ENCODE data around the gene C9. TPM values are rescaled to one million over a fixed set of nuclear protein-coding genes. Genes with fewer than 3 reads are reported as not detected.
A peak's percentile ranks its signal among the peaks of the same experiment; 100 is the strongest.

The C9 gene
- total RNA-seq, 2 donors from 2014 or later = not detected

DNA sequence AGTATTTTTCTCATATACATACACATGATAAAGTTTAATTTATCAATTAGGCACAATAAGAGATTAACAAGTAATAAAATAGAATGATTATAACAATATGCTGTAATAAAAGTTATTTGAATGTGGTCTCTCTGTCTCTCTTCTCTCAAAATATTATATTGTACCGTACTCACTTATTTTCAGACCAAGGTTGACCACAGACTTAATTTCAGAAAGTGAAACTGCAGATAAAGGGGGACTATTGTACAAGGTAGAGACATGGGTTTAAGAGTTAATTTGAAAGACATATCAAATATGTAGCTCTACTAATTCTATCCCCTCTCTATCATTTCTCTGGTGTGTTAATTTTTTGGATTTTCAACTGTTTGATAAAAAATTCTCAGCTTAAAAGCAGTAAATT lies 20.0 kb upstream of the C9 start:
- DNase-seq (ENCODE audit: low spot score in 2 of 2) = no peak
- H3K27ac Mint-ChIP-seq = no peak overlapping the region
- no peaks in the 10 kb centered on the region for H3K9me3 Mint-ChIP-seq
- no peak for ATAC-seq
- H3K36me3 Mint-ChIP-seq = no peaks in the 10 kb centered on the region

DNA sequence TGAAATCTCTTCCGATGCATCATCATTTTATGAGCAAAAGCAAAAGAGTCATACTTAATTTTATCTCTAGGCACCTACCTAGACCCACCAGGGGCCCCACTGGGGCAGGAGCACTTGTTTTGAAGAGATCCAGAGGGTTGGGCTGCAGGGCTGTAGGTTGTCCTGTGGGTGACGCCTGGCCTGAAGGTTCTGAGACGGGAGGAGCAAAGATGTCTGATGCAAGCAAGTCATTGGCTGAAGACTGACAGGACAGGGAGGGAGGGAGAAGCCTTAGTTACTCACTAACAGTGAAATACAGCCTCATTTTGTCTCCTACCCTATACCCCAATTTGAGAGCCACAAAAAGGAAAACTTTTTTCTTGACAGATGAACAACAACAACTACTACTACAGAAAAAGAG lies 17.1 kb upstream of the C9 start:
- ATAC-seq (no peak), DNase-seq (ENCODE audit: low spot score in 2 of 2) (no peak)
- no peak overlapping the region for H3K27ac Mint-ChIP-seq
- no peaks in the 10 kb centered on the region for H3K36me3 Mint-ChIP-seq
- H3K9me3 Mint-ChIP-seq = no peaks in the 10 kb centered on the region

DNA sequence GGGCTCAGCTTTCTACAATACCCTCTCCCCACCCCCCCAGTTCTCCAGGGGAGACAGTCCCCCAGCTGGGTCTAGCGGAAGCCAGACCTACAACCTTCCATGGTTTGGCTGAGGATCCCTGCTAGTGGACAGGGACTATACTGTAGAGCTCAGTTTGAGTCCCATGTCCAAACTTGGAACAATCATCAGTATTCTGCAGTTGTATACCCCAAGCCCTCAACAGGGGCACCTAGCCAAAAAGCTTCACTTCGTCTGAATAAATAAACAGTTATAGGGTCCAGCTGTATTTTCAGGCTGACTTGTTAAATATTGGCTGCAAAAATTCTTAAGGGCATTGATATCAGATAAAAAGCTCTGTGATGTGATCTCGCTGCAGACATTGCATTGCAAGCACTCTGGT lies 15.4 kb upstream of the C9 start:
- Mint-ChIP-seq H3K27ac (no peak overlapping the region), H3K36me3 (no peaks in the 10 kb centered on the region), H3K9me3 (no peaks in the 10 kb centered on the region)
- DNase-seq (ENCODE audit: low spot score in 2 of 2) (no peak), ATAC-seq (no peak)

DNA sequence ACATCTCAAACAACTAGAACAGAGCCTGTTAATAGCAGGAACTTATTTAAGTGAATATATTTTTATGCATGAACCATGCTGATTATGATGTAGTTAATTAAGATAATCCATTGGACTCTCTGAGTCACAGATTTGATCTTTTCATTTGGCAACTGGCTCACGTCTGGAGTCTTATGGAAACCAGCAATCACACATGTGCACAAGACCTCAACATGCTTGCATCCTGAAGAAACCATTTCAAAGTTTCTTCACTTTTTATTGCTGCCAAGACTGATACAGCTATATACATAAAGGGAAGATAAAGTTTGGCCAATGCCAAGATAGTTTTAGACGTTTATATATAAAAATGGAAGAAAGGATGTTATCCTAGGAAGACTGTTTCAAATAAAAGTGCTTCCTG lies 13.3 kb upstream of the C9 start:
- no peaks in the 10 kb centered on the region for H3K9me3 Mint-ChIP-seq
- no peak for ATAC-seq

DNA sequence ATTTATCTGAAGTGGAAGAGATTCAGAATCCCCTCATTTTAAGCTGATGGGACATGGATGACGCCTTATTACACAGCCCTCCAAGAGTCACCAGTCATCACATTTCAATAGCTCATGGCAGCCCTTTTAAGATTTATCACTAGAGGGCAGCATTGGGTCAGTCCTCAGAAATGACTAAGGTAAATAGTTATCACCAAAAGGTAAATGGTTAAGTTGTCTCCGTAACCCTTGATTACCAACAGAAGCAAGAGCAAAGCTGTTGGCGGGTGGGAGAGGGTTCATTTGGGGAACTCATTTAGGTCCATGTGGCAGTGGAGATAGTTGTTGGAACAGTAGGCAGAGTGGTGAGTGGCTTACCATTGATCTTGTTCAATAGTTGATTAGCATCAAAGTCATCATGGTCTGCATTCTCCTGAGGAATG lies 12.0 kb upstream of the C9 start:
- ATAC-seq (peak; percentile 59 to 75), DNase-seq (ENCODE audit: low spot score in 2 of 2) (peak in 1 of 2 donors; percentile 62)
- Mint-ChIP-seq H3K27ac (no peak overlapping the region), H3K9me3 (no peaks in the 10 kb centered on the region), H3K36me3 (no peaks in the 10 kb centered on the region)

More for the DNA sequence above, 13.3 kb upstream of the C9 start:
- no peak for DNase-seq (ENCODE audit: low spot score in 2 of 2)
- no peak overlapping the region for H3K27ac Mint-ChIP-seq
- no peaks in the 10 kb centered on the region for H3K36me3 Mint-ChIP-seq

DNA sequence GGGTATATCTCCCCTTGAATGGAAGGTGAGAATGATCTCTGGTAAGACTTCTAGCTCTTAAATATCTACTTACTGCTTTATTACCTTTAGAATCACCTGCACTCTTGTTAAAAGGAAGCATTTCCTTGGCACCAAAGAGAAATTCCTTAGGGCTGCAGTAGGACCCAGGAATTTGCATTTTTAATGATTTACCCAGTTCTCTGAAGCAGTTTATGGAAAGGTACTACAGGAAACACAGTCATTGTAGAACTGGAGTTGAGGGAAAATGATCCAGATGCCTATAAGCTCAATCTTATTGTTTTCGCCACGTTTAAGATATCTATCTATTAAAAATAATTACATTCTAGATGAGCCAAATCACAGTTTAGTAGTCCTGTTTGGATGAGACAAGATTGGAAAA lies 9.5 kb upstream of the C9 start:
- DNase-seq (ENCODE audit: low spot score in 2 of 2) (no peak), ATAC-seq (no peak)
- Mint-ChIP-seq H3K27ac (no peak overlapping the region), H3K36me3 (no peaks in the 10 kb centered on the region), H3K9me3 (no peaks in the 10 kb centered on the region)

DNA sequence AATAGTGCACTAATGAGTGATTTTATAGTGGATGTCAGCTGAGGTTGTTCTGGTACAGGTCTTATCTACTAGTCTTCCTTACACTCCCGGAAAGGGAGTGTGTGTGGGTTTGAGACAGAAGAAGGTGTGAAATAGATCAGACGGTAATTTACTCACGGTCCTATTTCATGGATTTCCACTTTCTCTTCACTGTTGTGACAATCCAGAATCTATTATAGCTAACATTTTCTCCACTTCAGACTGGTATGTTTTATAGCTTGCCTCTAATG lies 7.0 kb upstream of the C9 start:
- H3K9me3 Mint-ChIP-seq = no peaks in the 10 kb centered on the region
- no peak overlapping the region for H3K27ac Mint-ChIP-seq
- ATAC-seq (no peak), DNase-seq (ENCODE audit: low spot score in 2 of 2) (no peak)
- H3K36me3 Mint-ChIP-seq = no peaks in the 10 kb centered on the region

DNA sequence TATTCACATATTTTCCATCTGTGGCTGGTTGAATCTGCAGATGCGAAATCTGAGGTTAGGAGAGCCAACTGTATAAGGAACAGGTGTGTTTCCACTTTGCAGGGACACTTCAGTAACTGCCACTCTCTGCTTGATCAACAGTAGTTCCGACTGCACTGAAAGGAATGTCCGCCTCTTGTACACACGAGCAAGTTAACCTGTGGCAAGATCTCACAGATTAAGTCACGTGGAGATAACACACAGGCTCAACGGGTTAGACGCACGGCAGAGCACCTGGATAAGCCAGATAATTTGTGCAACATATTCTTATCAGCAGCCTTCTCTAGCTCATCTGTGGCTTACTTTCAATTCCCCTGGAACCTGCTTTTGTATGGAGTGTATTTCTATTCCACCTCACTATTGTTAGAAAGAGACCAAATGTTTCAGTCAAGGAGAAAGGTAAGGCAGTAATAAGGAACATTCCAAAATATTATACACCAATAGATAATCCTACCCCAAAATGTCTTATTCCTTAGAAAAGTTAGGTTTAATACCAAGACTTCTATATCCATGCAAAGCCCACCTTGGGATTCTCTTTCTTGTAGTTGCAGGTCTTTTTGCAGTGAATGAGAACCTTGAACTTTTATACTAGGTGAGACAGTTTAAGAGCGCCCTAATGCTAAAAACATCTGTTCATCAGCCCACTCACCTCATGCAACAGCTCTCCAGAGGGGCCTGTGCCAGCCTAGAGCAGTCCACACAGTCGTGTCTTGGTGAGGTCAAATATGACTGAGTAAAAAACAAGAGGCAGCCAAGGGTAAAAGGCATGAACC lies 6.5 kb upstream of the C9 start:
- no peak overlapping the region for H3K27ac Mint-ChIP-seq
- H3K9me3 Mint-ChIP-seq = no peaks in the 10 kb centered on the region
- no peak for DNase-seq (ENCODE audit: low spot score in 2 of 2)
- no peak for ATAC-seq
- H3K36me3 Mint-ChIP-seq = no peaks in the 10 kb centered on the region

DNA sequence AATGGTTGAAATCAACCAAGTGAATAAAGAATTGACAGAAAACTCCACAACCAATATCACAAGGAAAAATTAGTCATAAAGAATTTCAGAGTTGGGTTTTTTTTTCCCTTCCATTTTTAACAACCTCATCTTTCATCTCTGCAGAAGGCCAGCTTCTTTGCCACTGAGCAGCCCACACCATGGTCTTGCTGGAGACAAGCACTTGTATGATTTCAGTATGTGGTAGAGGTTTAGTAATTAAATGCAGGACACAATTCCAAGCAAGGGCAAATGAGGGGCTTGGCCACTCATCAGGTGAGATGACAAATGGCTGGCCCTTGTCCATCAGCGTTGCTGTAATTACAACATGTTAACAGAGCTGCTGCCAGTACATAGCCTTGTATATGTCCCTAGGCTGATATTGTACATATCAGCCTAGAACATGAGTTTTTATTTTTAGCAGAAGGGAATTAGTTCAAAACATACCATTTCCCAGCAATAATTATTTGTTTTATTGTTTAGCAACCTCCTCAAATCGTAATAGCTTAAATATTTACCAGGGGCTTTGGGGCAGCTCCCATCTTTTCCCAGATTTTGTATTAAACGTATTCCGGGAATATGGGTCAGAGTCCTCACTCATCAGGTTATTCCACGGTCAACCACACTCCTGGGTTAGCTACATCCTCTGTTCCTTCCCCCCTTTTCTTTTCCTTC lies 5.0 kb upstream of the C9 start:
- no peak for DNase-seq (ENCODE audit: low spot score in 2 of 2)
- Mint-ChIP-seq H3K36me3 (no peaks in the 10 kb centered on the region), H3K9me3 (no peaks in the 10 kb centered on the region), H3K27ac (no peak overlapping the region)
- ATAC-seq = peak in 1 of 2 donors; percentile 16

DNA sequence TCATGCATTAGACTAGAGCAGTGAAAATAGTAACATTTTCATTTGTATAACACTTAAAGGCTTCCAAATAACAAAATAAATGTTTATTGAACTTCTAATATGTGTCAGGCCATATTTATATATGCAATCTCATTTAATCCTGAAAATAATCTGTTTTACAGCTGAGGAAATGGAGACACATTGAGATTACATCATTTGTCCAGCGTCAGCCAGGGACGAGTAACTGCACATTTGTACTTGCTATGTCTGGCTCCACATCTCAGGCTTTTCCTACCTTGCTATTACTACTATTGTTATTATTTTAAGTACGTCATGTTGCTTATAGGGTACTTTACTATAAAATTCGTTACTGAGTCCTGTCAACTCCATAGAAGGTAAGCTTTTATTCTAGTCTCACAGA lies 3.8 kb upstream of the C9 start:
- no peak for ATAC-seq
- no peaks in the 10 kb centered on the region for H3K9me3 Mint-ChIP-seq
- no peak overlapping the region for H3K27ac Mint-ChIP-seq
- no peaks in the 10 kb centered on the region for H3K36me3 Mint-ChIP-seq
- DNase-seq (ENCODE audit: low spot score in 2 of 2) = no peak

DNA sequence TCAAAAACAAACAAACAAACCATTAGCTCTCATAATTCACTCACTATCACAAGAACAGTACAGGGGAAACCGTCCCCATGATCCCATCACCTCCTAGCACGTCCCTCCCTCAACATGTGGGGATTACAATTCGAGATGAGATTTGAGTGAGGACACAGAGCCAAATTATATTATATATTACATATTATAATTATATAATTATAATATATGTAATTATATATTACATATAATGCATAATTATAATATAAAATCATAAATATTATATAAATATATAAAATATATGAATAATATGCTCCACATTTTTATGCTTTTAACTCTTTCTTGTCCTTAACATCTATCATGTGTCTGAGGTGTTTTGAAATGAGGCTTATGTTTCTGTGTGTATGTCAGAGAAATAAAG lies 3.4 kb upstream of the C9 start:
- ATAC-seq = no peak
- Mint-ChIP-seq H3K36me3 (no peaks in the 10 kb centered on the region), H3K27ac (no peak overlapping the region), H3K9me3 (no peaks in the 10 kb centered on the region)
- no peak for DNase-seq (ENCODE audit: low spot score in 2 of 2)

DNA sequence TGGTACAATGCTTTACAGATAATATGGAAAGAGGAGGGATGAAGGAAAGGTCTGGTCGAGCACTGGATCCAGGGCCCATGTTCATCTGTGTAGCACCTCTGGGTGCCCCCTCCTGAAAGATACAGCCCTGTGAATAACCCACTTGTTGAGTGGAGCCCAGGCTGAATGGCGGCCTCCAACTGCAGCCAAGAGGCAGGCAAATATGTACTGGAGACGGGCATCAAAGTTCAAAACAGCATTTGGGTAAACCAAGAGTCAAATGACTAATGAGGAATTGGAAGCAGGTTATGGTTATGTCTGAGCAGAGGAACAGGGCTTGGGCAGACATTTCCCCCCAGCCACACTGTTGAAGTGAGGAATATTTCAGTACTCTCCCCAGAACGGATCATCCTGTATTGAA lies 1.1 kb downstream of the C9 start:
- no peak for DNase-seq (ENCODE audit: low spot score in 2 of 2)
- Mint-ChIP-seq H3K36me3 (no peaks in the 10 kb centered on the region), H3K9me3 (no peaks in the 10 kb centered on the region), H3K27ac (no peak overlapping the region)
- no peak for ATAC-seq

DNA sequence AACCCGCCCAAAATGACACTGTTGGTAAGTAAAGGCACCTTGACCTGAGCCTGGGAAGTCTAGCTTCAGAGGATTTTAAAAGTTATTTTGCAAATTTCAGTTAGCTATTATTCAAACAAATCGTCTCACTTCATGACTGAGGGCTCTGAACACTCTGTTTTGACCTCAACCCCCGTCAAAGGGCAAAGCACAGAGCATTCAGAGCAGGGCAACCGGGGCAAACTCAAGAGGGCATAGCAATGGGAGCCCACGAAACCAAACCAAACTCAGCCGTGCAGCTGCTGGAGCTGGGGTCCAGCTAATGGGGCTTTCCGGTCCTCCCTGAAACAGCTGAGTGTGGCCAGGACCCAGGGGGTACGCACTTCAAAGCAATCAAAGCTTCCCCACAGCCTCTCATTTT lies 1.6 kb downstream of the C9 start:
- DNase-seq (ENCODE audit: low spot score in 2 of 2) = no peak
- no peak for ATAC-seq
- no peaks in the 10 kb centered on the region for H3K36me3 Mint-ChIP-seq
- H3K9me3 Mint-ChIP-seq = no peaks in the 10 kb centered on the region
- no peak overlapping the region for H3K27ac Mint-ChIP-seq

DNA sequence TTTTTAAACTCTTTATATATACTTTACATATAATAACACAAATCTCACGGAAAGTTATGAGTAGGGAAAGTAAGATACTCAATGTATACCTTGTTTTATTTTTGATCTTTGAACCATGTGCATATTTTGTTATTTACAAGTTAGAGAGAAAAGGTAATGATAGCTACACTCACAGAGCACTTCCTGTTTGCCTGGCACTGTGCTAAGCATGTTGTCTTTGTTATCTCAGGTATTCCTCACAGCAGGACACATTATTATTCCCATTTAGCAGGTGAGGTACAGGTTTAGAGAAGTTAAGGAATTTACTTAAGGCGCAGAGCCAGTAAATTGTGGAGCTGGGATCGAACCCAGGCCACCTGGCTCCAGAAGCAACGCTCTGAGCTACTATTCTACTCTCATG lies 3.0 kb downstream of the C9 start:
- Mint-ChIP-seq H3K9me3 (no peaks in the 10 kb centered on the region), H3K36me3 (no peaks in the 10 kb centered on the region), H3K27ac (no peak overlapping the region)
- DNase-seq (ENCODE audit: low spot score in 2 of 2) (no peak), ATAC-seq (no peak)

DNA sequence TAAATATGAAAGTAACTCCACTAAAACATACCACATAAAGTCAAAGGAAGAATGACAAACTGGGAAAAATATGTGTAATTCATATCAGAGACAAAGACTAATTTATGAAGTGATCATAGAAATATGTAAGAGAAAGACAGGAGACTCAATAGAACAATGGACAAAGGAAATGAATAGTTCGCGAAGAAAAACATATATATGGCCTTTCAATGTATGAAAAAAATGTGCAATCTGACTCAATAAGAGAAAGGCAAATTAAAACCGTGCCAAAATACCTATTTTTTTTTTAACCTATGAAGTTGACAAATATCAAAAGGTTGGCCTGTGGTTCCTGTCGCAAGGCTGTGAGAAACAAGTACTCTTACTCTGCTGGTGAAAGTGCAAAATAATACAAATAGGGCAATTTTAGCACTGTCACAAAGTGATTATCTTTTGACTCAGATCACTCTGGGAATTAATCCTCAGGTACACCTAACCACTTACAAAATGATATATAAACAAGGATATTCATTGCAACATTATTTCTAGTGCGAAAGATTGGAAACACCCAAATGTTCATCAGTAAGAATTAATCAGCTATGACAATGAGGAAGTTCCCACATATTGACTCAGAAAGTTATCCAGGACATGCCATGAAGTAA lies 3.7 kb downstream of the C9 start:
- no peak for DNase-seq (ENCODE audit: low spot score in 2 of 2)
- H3K36me3 Mint-ChIP-seq = no peaks in the 10 kb centered on the region
- ATAC-seq = peak in 1 of 2 donors; percentile 88
- no peaks in the 10 kb centered on the region for H3K9me3 Mint-ChIP-seq
- H3K27ac Mint-ChIP-seq = no peak overlapping the region

DNA sequence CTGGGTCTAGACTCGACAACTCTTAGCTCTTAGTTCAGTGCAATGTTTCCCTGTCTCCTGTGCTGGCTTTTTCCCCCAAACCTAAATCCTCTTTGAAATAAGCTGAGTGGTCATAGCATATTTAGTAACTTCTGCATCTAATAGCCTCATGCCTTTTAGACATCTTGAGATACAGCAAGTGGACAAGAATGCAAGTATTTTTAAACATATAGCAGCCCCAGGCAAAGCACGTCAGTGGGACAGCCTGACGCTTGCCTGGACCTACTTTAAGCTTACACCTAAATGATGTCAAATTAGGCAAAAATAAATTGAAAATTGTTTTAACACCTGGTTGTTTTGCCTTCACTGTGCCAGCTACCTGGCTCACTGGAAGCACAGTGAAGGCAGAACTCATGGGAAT lies 8.0 kb downstream of the C9 start:
- DNase-seq (ENCODE audit: low spot score in 2 of 2) = no peak
- Mint-ChIP-seq H3K27ac (no peak overlapping the region), H3K9me3 (peaks cover 6 to 15% of the 10 kb centered on the region in 2 donors), H3K36me3 (peaks cover 7 to 15% of the 10 kb centered on the region in 2 donors)
- no peak for ATAC-seq

DNA sequence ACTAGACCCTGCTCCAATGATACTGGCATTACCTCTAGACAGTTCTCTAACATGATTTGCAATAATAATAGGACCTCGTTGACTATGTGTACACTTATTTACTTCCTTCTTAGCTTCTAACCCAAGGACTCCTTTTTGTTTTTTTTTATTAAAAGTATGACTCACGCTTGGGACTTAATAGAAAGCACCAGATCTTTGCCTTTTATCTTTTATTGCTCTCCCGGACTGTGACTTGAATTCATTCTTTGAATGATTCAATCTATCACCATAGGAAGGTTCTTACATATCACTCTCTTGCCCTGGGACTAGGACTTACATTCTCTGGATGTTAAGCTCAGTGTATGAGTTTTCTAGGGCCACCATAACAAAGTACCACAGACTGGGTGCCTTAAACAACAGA lies 9.0 kb downstream of the C9 start:
- no peak overlapping the region for H3K27ac Mint-ChIP-seq
- ATAC-seq (no peak), DNase-seq (ENCODE audit: low spot score in 2 of 2) (no peak)
- peaks cover 12 to 17% of the 10 kb centered on the region in 2 donors for H3K36me3 Mint-ChIP-seq
- H3K9me3 Mint-ChIP-seq = peaks cover 6 to 15% of the 10 kb centered on the region in 2 donors
